Peyer's patch (tissue), 4 donors: ENCODE measurements around the gene HGF. TPM values are rescaled to one million over a fixed set of nuclear protein-coding genes. Genes with fewer than 3 reads are reported as not detected.

ENCODE experiments used
- DNase-seq, 3 donors: peaks; one replicate each; pipeline ENCODE4 v3.0.0-alpha.2; 2017 to 2019
- H3K27ac ChIP-seq, 4 donors: fragments of 200-600 bp; sonication (generic); one replicate each; pipeline ENCODE4 v1.5.1; 2016 to 2019
- H3K27me3 ChIP-seq, 2 donors: fragments of 200-600 bp; sonication (generic); one replicate each; pipeline ENCODE4 v1.5.1; 2019
- H3K36me3 ChIP-seq, 3 donors: fragments of 200-600 bp; sonication (generic); one replicate each; pipeline ENCODE4 v1.5.1; 2016 to 2019
- H3K4me1 ChIP-seq, 4 donors: fragments of 200-600 bp; sonication (generic); one replicate each; pipeline ENCODE4 v1.5.1; 2016 to 2019
- H3K4me3 ChIP-seq, 4 donors: fragments of 200-600 bp; sonication (generic); 1 replicate in 3 of 4; 2 replicates in 1 of 4; pipeline ENCODE4 v1.5.1; 2016 to 2019; ENCODE audit warnings: mild to moderate bottlenecking in 1 of 4
- H3K9me3 ChIP-seq, 4 donors: fragments of 200-600 bp; sonication (generic); one replicate each; pipeline ENCODE4 v1.5.1; 2016 to 2019; ENCODE audit warnings: mild to moderate bottlenecking in 1 of 4
- CTCF ChIP-seq, 6 experiments: fragments of 450-650 bp in 4 of 6; fragments of 200-600 bp in 2 of 6; sonication (generic) in 1 of 6; IDR thresholded peaks; one replicate each; pipeline ENCODE4 v1.5.1; 2017 to 2019; ENCODE audit warnings: antibody characterized with exemption in 6 of 6, mild to moderate bottlenecking in 3 of 6, moderate library complexity in 1 of 6
- POLR2A ChIP-seq, 2 donors: fragments of 450-650 bp; IDR thresholded peaks; one replicate each; pipeline ENCODE4 v1.5.1; 2017; ENCODE audit warnings: antibody characterized with exemption in 2 of 2, mild to moderate bottlenecking in 2 of 2, moderate library complexity in 2 of 2
- total RNA-seq, 4 donors: library from RNA; depleted of rRNA; stranded (reverse); fragments of >200 nt; gene quantifications; one replicate each; pipeline ENCODE4 v1.1.0, GENCODE V29; 2016

The HGF gene
- total RNA-seq, 4 donors from 2014 or later = 0.88 to 5.0 (median 3.8) TPM

GRCh38 chr7:81674431-81674830, 95.4 kb downstream of the HGF start:
- TF ChIP-seq CTCF (IDR thresholded peaks at IDR 0.05) (no peak), POLR2A (IDR thresholded peaks at IDR 0.05) (no peak)
- Histone ChIP-seq H3K4me3 (no peak overlapping the region), H3K27ac (no peak overlapping the region), H3K4me1 (no peaks in the 10 kb centered on the region), H3K27me3 (no peaks in the 10 kb centered on the region), H3K9me3 (no peaks in the 10 kb centered on the region), H3K36me3 (no peaks in the 10 kb centered on the region)
- no peak for DNase-seq

GRCh38 chr7:81672872-81673271, 97.0 kb downstream of the HGF start:
- Histone ChIP-seq H3K4me3 (no peak overlapping the region), H3K27ac (no peak overlapping the region), H3K36me3 (no peaks in the 10 kb centered on the region), H3K27me3 (no peaks in the 10 kb centered on the region), H3K9me3 (no peaks in the 10 kb centered on the region), H3K4me1 (no peaks in the 10 kb centered on the region)
- TF ChIP-seq POLR2A (IDR thresholded peaks at IDR 0.05) (no peak), CTCF (IDR thresholded peaks at IDR 0.05) (no peak)
- DNase-seq = no peak

- no peak for DNase-seq
- TF ChIP-seq CTCF (IDR thresholded peaks at IDR 0.05) (no peak), POLR2A (IDR thresholded peaks at IDR 0.05) (no peak)
- Histone ChIP-seq H3K9me3 (no peaks in the 10 kb centered on the region), H3K27me3 (no peaks in the 10 kb centered on the region), H3K36me3 (no peaks in the 10 kb centered on the region), H3K4me3 (no peak overlapping the region), H3K27ac (no peak overlapping the region), H3K4me1 (no peaks in the 10 kb centered on the region)
Observed at GRCh38 chr7:81669476-81670105, 100.3 kb downstream of the HGF start.

GRCh38 chr7:81666209-81666608, 103.6 kb downstream of the HGF start:
- no peak for DNase-seq
- Histone ChIP-seq H3K27me3 (no peaks in the 10 kb centered on the region), H3K36me3 (no peaks in the 10 kb centered on the region), H3K27ac (no peak overlapping the region), H3K9me3 (no peaks in the 10 kb centered on the region), H3K4me3 (no peak overlapping the region), H3K4me1 (no peaks in the 10 kb centered on the region)
- no peak for TF ChIP-seq POLR2A (IDR thresholded peaks at IDR 0.05)

GRCh38 chr7:81665236-81665635, 104.6 kb downstream of the HGF start:
- Histone ChIP-seq H3K9me3 (no peaks in the 10 kb centered on the region), H3K27me3 (no peaks in the 10 kb centered on the region), H3K27ac (no peak overlapping the region), H3K4me3 (no peak overlapping the region), H3K36me3 (no peaks in the 10 kb centered on the region), H3K4me1 (no peaks in the 10 kb centered on the region)
- DNase-seq = no peak
- no peak for TF ChIP-seq CTCF (IDR thresholded peaks at IDR 0.05)
- no peak for TF ChIP-seq POLR2A (IDR thresholded peaks at IDR 0.05)

- H3K27me3 ChIP-seq = no peaks in the 10 kb centered on the region
- no peaks in the 10 kb centered on the region for H3K4me1 ChIP-seq
- no peak for DNase-seq
- H3K27ac ChIP-seq = no peak overlapping the region
- H3K9me3 ChIP-seq = no peaks in the 10 kb centered on the region
- no peaks in the 10 kb centered on the region for H3K36me3 ChIP-seq
- TF ChIP-seq CTCF (IDR thresholded peaks at IDR 0.05) (no peak), POLR2A (IDR thresholded peaks at IDR 0.05) (no peak)
- no peak overlapping the region for H3K4me3 ChIP-seq
Observed at GRCh38 chr7:81664304-81664703, 105.5 kb downstream of the HGF start.
